ENCODE results near the gene SHISA9.

DNA sequence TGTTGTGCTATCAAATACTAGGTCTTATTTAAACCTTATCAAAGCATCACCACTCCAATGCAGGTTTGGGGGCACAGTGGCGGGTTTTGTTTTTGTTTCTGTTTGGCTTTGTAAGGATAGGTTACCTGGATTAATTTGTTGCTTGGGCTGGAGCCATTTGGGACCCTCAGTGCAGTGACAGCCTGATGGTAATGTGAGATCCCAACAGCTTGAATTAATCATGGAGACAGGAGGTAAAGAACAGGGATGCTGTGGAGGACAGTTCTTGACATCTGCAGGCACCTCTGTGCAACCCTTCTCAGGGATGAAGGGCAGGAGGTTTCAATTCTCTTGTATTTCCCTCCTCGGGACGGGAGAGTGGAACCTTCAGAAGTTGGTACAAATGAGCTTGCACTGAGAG is 40.5 kb downstream of the SHISA9 start:
- TF ChIP-seq, protein P1, sequence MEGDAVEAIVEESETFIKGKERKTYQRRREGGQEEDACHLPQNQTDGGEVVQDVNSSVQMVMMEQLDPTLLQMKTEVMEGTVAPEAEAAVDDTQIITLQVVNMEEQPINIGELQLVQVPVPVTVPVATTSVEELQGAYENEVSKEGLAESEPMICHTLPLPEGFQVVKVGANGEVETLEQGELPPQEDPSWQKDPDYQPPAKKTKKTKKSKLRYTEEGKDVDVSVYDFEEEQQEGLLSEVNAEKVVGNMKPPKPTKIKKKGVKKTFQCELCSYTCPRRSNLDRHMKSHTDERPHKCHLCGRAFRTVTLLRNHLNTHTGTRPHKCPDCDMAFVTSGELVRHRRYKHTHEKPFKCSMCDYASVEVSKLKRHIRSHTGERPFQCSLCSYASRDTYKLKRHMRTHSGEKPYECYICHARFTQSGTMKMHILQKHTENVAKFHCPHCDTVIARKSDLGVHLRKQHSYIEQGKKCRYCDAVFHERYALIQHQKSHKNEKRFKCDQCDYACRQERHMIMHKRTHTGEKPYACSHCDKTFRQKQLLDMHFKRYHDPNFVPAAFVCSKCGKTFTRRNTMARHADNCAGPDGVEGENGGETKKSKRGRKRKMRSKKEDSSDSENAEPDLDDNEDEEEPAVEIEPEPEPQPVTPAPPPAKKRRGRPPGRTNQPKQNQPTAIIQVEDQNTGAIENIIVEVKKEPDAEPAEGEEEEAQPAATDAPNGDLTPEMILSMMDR (conservative IDR thresholded peaks at IDR 0.05; ENCODE audit: low read length): no peak
- no peak for TF ChIP-seq EZH2phosphoT487 (IDR thresholded peaks at IDR 0.05; ENCODE audit: borderline replicate concordance, low read depth, low read length)
